ENCODE measurements around the gene ZNF649.

ZNF649 gene

GRCh38 chr19:51887522-51888498 lies 17.0 kb downstream of the ZNF649 start, which contains the start of gene ZNF577:
ZNF577 (minus strand) TSS chr19:51887951; CDS start chr19:51880382, 7,569 bp downstream.
- peak; percentile 40 for DNase-seq

GRCh38 chr19:51884713-51885112 lies 20.1 kb downstream of the ZNF649 start:
- no peak for DNase-seq

GRCh38 chr19:51882518-51882917 lies 22.3 kb downstream of the ZNF649 start:
- no peak for DNase-seq

- no peak for DNase-seq
Measured at GRCh38 chr19:51873097-51873496, 31.7 kb downstream of the ZNF649 start.

- DNase-seq, result no peak
Measured at GRCh38 chr19:51861870-51862622, 42.8 kb downstream of the ZNF649 start.
